ENCODE measurements around the gene KNSTRN. TPM values are rescaled to one million over a fixed set of nuclear protein-coding genes. Genes with fewer than 3 reads are reported as not detected.

KNSTRN gene
- total and polyA plus RNA-seq, 4 donors: 3.4 to 28.1 (median 8.9) TPM

DNA sequence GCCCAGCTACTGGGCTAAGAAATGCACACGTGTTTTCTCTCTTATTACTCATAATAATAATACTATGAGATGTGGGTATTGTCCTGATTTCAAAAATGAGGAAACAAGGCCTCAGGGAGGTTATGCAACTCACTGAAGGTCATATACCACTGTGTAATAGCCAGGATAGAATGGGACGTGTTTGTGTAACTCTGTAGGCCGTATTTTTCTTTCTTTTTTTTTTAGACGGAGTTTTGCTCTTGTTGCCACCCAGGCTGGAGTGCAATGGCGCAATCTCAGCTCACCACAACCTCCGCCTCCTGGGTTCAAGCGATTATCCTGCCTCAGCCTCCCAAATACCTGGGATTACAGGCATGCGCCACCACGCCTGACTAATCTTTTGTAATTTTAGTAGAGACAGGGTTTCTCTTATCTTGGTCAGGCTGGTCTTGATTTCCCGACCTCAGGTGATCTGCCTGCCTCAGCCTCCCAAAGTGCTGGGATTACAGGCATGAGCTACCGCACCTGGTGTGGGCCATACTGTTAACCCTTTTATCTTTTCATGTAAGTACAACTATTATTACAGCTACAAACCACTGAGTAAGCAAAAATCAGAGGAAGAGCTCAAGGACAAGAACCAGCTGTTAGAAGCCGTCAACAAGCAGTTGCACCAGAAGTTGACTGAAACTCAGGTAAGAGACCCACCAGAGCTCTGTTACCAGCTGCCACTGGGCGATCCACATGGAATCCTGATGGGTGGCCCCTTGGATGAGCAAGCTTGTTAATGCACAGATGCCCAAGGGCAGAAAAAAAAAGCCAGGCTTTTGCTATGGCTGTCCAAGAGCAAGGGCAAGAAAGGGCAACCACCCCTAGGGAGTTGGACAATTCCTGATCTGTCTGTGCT is 6.7 kb downstream of the KNSTRN start:
- DNase-seq (ENCODE audit: low spot score): no peak
- no peak overlapping the region for H3K4me3 ChIP-seq (ENCODE audit: low read depth in 1 of 3, low read length in 3 of 3)
- 60% methylated on average over 13 of the region's 13 CpGs for WGBS
- H3K9me3 ChIP-seq (ENCODE audit: control insufficient read depth in 4 of 4, low read length in 3 of 4): no peaks in the 10 kb centered on the region
- no peaks in the 10 kb centered on the region for H3K27me3 ChIP-seq (ENCODE audit: control insufficient read depth in 4 of 4, insufficient read depth in 4 of 4, low read length in 3 of 4)
- peaks cover 4 to 9% (median 7%) of the 10 kb centered on the region in 4 donors for H3K4me1 ChIP-seq (ENCODE audit: control insufficient read depth in 4 of 4, insufficient read depth in 4 of 4, low read length in 3 of 4)
- no peak overlapping the region for H3K9ac ChIP-seq (ENCODE audit: low read depth in 1 of 2, low read length in 2 of 2)
- H3K36me3 ChIP-seq (ENCODE audit: control insufficient read depth in 4 of 4, insufficient read depth in 3 of 4, low read depth in 1 of 4, low read length in 3 of 4): peaks cover 5 to 12% (median 9%) of the 10 kb centered on the region in 4 donors
- TF ChIP-seq, protein P1, sequence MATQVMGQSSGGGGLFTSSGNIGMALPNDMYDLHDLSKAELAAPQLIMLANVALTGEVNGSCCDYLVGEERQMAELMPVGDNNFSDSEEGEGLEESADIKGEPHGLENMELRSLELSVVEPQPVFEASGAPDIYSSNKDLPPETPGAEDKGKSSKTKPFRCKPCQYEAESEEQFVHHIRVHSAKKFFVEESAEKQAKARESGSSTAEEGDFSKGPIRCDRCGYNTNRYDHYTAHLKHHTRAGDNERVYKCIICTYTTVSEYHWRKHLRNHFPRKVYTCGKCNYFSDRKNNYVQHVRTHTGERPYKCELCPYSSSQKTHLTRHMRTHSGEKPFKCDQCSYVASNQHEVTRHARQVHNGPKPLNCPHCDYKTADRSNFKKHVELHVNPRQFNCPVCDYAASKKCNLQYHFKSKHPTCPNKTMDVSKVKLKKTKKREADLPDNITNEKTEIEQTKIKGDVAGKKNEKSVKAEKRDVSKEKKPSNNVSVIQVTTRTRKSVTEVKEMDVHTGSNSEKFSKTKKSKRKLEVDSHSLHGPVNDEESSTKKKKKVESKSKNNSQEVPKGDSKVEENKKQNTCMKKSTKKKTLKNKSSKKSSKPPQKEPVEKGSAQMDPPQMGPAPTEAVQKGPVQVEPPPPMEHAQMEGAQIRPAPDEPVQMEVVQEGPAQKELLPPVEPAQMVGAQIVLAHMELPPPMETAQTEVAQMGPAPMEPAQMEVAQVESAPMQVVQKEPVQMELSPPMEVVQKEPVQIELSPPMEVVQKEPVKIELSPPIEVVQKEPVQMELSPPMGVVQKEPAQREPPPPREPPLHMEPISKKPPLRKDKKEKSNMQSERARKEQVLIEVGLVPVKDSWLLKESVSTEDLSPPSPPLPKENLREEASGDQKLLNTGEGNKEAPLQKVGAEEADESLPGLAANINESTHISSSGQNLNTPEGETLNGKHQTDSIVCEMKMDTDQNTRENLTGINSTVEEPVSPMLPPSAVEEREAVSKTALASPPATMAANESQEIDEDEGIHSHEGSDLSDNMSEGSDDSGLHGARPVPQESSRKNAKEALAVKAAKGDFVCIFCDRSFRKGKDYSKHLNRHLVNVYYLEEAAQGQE (IDR thresholded peaks at IDR 0.05): peak; percentile 68
- TF ChIP-seq RXRA (IDR thresholded peaks at IDR 0.05) (peak; percentile 57 to 85), HNF4G (IDR thresholded peaks at IDR 0.05) (no peak), RAD21 (IDR thresholded peaks at IDR 0.05) (peak in 1 of 2 donors; percentile 26), JUND (IDR thresholded peaks at IDR 0.05) (peak in 1 of 2 donors; percentile 57), SP1 (IDR thresholded peaks at IDR 0.05) (peak; percentile 61), TAF1 (conservative IDR thresholded peaks at IDR 0.05) (no peak), FOXA2 (IDR thresholded peaks at IDR 0.05) (peak; percentile 70), YY1 (IDR thresholded peaks at IDR 0.05) (peak; percentile 60), GABPA (IDR thresholded peaks at IDR 0.05 in 1 of 2, conservative IDR thresholded peaks at IDR 0.05 in 1 of 2) (peak in 1 of 2 donors; percentile 66), HNF4A (conservative IDR thresholded peaks at IDR 0.05) (peak; percentile 58 to 81), NR2F2 (IDR thresholded peaks at IDR 0.05) (no peak), EGR1 (IDR thresholded peaks at IDR 0.05; ENCODE audit: low read depth in 2 of 2) (no peak), FOXA1 (IDR thresholded peaks at IDR 0.05) (no peak)
- TF ChIP-seq, protein P2, sequence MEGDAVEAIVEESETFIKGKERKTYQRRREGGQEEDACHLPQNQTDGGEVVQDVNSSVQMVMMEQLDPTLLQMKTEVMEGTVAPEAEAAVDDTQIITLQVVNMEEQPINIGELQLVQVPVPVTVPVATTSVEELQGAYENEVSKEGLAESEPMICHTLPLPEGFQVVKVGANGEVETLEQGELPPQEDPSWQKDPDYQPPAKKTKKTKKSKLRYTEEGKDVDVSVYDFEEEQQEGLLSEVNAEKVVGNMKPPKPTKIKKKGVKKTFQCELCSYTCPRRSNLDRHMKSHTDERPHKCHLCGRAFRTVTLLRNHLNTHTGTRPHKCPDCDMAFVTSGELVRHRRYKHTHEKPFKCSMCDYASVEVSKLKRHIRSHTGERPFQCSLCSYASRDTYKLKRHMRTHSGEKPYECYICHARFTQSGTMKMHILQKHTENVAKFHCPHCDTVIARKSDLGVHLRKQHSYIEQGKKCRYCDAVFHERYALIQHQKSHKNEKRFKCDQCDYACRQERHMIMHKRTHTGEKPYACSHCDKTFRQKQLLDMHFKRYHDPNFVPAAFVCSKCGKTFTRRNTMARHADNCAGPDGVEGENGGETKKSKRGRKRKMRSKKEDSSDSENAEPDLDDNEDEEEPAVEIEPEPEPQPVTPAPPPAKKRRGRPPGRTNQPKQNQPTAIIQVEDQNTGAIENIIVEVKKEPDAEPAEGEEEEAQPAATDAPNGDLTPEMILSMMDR (IDR thresholded peaks at IDR 0.05; ENCODE audit: low read depth, low read length, missing input control): no peak
- TF ChIP-seq, protein P3, sequence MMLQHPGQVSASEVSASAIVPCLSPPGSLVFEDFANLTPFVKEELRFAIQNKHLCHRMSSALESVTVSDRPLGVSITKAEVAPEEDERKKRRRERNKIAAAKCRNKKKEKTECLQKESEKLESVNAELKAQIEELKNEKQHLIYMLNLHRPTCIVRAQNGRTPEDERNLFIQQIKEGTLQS (IDR thresholded peaks at IDR 0.05): peak; percentile 15
- TF ChIP-seq, protein P4, sequence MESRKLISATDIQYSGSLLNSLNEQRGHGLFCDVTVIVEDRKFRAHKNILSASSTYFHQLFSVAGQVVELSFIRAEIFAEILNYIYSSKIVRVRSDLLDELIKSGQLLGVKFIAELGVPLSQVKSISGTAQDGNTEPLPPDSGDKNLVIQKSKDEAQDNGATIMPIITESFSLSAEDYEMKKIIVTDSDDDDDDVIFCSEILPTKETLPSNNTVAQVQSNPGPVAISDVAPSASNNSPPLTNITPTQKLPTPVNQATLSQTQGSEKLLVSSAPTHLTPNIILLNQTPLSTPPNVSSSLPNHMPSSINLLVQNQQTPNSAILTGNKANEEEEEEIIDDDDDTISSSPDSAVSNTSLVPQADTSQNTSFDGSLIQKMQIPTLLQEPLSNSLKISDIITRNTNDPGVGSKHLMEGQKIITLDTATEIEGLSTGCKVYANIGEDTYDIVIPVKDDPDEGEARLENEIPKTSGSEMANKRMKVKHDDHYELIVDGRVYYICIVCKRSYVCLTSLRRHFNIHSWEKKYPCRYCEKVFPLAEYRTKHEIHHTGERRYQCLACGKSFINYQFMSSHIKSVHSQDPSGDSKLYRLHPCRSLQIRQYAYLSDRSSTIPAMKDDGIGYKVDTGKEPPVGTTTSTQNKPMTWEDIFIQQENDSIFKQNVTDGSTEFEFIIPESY (IDR thresholded peaks at IDR 0.05): peak; percentile 65
- TF ChIP-seq, protein P5, sequence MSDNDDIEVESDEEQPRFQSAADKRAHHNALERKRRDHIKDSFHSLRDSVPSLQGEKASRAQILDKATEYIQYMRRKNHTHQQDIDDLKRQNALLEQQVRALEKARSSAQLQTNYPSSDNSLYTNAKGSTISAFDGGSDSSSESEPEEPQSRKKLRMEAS (IDR thresholded peaks at IDR 0.05): peak; percentile 58
- peak overlapping the region; percentile 15 to 55 for H3K27ac ChIP-seq (ENCODE audit: low read depth in 1 of 2, low read length in 2 of 2)

Data from liver (tissue), 9 donors.